ENCODE data around the gene OTUD6A. TPM values are rescaled to one million over a fixed set of nuclear protein-coding genes. Genes with fewer than 3 reads are reported as not detected.

Gene OTUD6A
- total and polyA plus RNA-seq, 2 donors (not counting 1 experiment from before 2014, with no cell fraction given) = not detected

DNA sequence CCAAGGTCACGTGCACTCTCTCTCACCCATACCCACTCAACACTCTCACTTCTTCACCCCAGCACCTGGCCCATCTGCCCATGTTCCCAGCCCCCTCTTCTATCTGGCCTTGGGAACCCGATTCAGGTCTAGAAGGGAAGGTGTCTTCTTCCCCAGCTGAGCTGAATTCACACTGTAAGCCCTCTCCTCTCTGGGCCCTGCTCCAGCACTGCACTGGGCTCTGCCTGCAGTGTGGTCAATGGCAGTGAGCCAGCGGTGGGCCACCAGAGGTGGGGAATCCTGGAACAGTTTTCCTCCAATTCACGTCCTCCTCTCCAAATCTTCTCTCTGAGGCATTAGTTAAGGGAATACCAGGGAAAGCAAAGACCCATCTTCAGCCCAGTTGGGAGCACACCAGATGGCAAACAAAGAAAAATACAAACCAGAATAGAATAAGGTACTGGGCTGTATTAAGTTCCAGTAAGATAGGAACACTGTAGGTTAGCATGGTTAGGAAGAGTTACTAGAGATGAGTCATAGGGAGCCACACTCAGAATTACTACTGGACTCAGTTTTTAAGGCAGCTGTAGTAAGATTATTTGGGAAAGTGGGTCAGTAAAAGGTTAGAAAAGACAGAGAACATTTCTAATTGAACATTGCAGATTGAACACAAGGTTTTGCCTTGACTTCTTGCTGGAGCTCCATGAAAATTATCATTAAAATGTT, 17.6 kb upstream of the OTUD6A start:
- no peak overlapping the region for H3K9ac ChIP-seq (ENCODE audit: insufficient read depth, low read length)
- no peaks in the 10 kb centered on the region for H3K27me3 ChIP-seq (ENCODE audit: control insufficient read depth, insufficient read depth, low read length)
- TF ChIP-seq, protein P1, sequence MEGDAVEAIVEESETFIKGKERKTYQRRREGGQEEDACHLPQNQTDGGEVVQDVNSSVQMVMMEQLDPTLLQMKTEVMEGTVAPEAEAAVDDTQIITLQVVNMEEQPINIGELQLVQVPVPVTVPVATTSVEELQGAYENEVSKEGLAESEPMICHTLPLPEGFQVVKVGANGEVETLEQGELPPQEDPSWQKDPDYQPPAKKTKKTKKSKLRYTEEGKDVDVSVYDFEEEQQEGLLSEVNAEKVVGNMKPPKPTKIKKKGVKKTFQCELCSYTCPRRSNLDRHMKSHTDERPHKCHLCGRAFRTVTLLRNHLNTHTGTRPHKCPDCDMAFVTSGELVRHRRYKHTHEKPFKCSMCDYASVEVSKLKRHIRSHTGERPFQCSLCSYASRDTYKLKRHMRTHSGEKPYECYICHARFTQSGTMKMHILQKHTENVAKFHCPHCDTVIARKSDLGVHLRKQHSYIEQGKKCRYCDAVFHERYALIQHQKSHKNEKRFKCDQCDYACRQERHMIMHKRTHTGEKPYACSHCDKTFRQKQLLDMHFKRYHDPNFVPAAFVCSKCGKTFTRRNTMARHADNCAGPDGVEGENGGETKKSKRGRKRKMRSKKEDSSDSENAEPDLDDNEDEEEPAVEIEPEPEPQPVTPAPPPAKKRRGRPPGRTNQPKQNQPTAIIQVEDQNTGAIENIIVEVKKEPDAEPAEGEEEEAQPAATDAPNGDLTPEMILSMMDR (conservative IDR thresholded peaks at IDR 0.05 in 1 of 2, IDR thresholded peaks at IDR 0.05 in 1 of 2; ENCODE audit: low read depth in 1 of 2, low read length in 2 of 2) = no peak
- no peak for TF ChIP-seq EZH2 (IDR thresholded peaks at IDR 0.05; ENCODE audit: low read length, missing control alignments)
- H2AFZ ChIP-seq (ENCODE audit: low read length) = no peak overlapping the region
- peak in 1 of 2 donors; percentile 18 for DNase-seq (ENCODE audit: low read depth in 2 of 2)
- no peak overlapping the region for H3K27ac ChIP-seq (ENCODE audit: insufficient read depth, low read length)
- H3K4me2 ChIP-seq (ENCODE audit: extremely low read depth, insufficient read depth, low read length) = no peak overlapping the region
- no peaks in the 10 kb centered on the region for H4K20me1 ChIP-seq (ENCODE audit: control insufficient read depth, extremely low read depth, insufficient read depth, low read length)
- no peak overlapping the region for H3K4me3 ChIP-seq (replicated peaks in 1 of 4; ENCODE audit: control extremely low read depth in 1 of 4, insufficient read depth in 1 of 4, low read depth in 3 of 4, low read length in 4 of 4)
- no peaks in the 10 kb centered on the region for H3K79me2 ChIP-seq (ENCODE audit: control insufficient read depth, insufficient read depth, low read length)
- no peaks in the 10 kb centered on the region for H3K4me1 ChIP-seq (ENCODE audit: control insufficient read depth, extremely low read depth, insufficient read depth, low read length)
- H3K36me3 ChIP-seq (ENCODE audit: control insufficient read depth, insufficient read depth, low read length) = no peaks in the 10 kb centered on the region
- no peaks in the 10 kb centered on the region for H3K9me3 ChIP-seq (ENCODE audit: control insufficient read depth, insufficient read depth, low read depth, low read length)

DNA sequence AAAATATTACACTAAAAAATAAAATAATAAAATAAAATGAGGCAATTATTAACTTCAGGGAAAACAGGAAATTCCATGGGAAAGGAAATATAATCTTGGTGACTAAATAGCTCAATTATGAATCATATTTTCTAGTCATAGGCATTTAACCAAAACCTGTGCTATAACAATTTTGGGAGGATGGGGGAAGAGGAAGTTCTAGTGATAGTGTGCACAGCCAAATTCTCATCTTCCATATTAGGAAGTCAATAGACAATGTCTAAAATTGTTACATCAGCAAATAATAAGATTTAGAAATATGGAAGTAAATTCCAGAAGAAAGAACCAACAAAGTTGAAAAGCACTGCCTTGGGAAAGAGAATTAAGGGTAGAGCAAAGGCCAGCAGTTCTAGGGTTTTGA, 15.3 kb upstream of the OTUD6A start:
- H3K27me3 ChIP-seq (ENCODE audit: control insufficient read depth, insufficient read depth, low read length) = no peaks in the 10 kb centered on the region
- no peaks in the 10 kb centered on the region for H3K36me3 ChIP-seq (ENCODE audit: control insufficient read depth, insufficient read depth, low read length)
- H3K79me2 ChIP-seq (ENCODE audit: control insufficient read depth, insufficient read depth, low read length) = no peaks in the 10 kb centered on the region
- no peak overlapping the region for H2AFZ ChIP-seq (ENCODE audit: low read length)
- H3K9ac ChIP-seq (ENCODE audit: insufficient read depth, low read length) = no peak overlapping the region
- peak overlapping the region; percentile 47 for H3K27ac ChIP-seq (ENCODE audit: insufficient read depth, low read length)
- no peaks in the 10 kb centered on the region for H3K4me1 ChIP-seq (ENCODE audit: control insufficient read depth, extremely low read depth, insufficient read depth, low read length)
- H3K9me3 ChIP-seq (ENCODE audit: control insufficient read depth, insufficient read depth, low read depth, low read length) = no peaks in the 10 kb centered on the region
- no peaks in the 10 kb centered on the region for H4K20me1 ChIP-seq (ENCODE audit: control insufficient read depth, extremely low read depth, insufficient read depth, low read length)
- TF ChIP-seq, protein P1 (conservative IDR thresholded peaks at IDR 0.05 in 1 of 2, IDR thresholded peaks at IDR 0.05 in 1 of 2; ENCODE audit: low read depth in 1 of 2, low read length in 2 of 2) = no peak
- no peak for TF ChIP-seq EZH2 (IDR thresholded peaks at IDR 0.05; ENCODE audit: low read length, missing control alignments)
- no peak overlapping the region for H3K4me2 ChIP-seq (ENCODE audit: extremely low read depth, insufficient read depth, low read length)
- peak in 1 of 2 donors; percentile 38 for DNase-seq (ENCODE audit: low read depth in 2 of 2)
- H3K4me3 ChIP-seq (replicated peaks in 1 of 4; ENCODE audit: control extremely low read depth in 1 of 4, insufficient read depth in 1 of 4, low read depth in 3 of 4, low read length in 4 of 4) = no peak overlapping the region

DNA sequence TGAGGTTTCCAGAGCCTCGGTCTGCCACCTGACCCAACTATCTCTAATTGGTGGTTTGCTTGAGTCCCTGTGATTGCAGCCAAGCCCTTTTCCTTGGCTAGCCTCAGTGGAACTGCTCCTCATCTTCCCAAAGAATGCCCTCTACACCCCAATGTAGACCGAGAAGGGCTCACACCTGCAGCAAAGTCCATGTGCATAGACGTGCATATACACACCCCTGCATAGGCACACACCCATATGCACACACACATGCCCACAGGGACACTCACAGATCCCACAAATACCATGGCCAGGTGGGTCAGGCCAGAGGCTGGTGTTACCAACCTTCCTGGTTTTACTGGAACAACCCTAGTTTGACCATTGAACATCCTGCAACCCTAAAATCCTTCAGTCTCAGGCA, 12.9 kb upstream of the OTUD6A start:
- Histone ChIP-seq H3K4me2 (ENCODE audit: extremely low read depth, insufficient read depth, low read length) (no peak overlapping the region), H3K4me1 (ENCODE audit: control insufficient read depth, extremely low read depth, insufficient read depth, low read length) (no peaks in the 10 kb centered on the region), H3K9ac (ENCODE audit: insufficient read depth, low read length) (no peak overlapping the region), H3K4me3 (replicated peaks in 1 of 4; ENCODE audit: control extremely low read depth in 1 of 4, insufficient read depth in 1 of 4, low read depth in 3 of 4, low read length in 4 of 4) (no peak overlapping the region), H3K36me3 (ENCODE audit: control insufficient read depth, insufficient read depth, low read length) (no peaks in the 10 kb centered on the region), H3K79me2 (ENCODE audit: control insufficient read depth, insufficient read depth, low read length) (no peaks in the 10 kb centered on the region), H2AFZ (ENCODE audit: low read length) (no peak overlapping the region), H3K27me3 (ENCODE audit: control insufficient read depth, insufficient read depth, low read length) (no peaks in the 10 kb centered on the region), H3K9me3 (ENCODE audit: control insufficient read depth, insufficient read depth, low read depth, low read length) (no peaks in the 10 kb centered on the region), H3K27ac (ENCODE audit: insufficient read depth, low read length) (no peak overlapping the region), H4K20me1 (ENCODE audit: control insufficient read depth, extremely low read depth, insufficient read depth, low read length) (no peaks in the 10 kb centered on the region)
- TF ChIP-seq EZH2 (IDR thresholded peaks at IDR 0.05; ENCODE audit: low read length, missing control alignments) = no peak
- TF ChIP-seq, protein P1 (conservative IDR thresholded peaks at IDR 0.05 in 1 of 2, IDR thresholded peaks at IDR 0.05 in 1 of 2; ENCODE audit: low read depth in 1 of 2, low read length in 2 of 2) = no peak
- no peak for DNase-seq (ENCODE audit: low read depth in 2 of 2)

Data from fibroblast of lung (primary cell).